ENCODE results near the gene OAS2.

GRCh38 chr12:112987561-112987960 lies 9.2 kb downstream of the OAS2 start:
- TF ChIP-seq TAF1 (IDR thresholded peaks at IDR 0.05; ENCODE audit: low read depth) (no peak), EP300 (IDR thresholded peaks at IDR 0.05; ENCODE audit: borderline replicate concordance) (no peak), CEBPB (IDR thresholded peaks at IDR 0.05) (no peak), MAX (IDR thresholded peaks at IDR 0.05) (no peak), USF1 (IDR thresholded peaks at IDR 0.05) (no peak), TCF12 (IDR thresholded peaks at IDR 0.05; ENCODE audit: low read depth) (no peak), CREB1 (IDR thresholded peaks at IDR 0.05; ENCODE audit: low read depth) (no peak), FOXM1 (IDR thresholded peaks at IDR 0.05; ENCODE audit: borderline replicate concordance, low read depth) (no peak), RAD21 (IDR thresholded peaks at IDR 0.05; ENCODE audit: low read depth) (no peak), YY1 (IDR thresholded peaks at IDR 0.05; ENCODE audit: low read depth) (no peak), REST (IDR thresholded peaks at IDR 0.05; ENCODE audit: low read depth) (no peak)
